ENCODE results near the gene CIB2. TPM values are rescaled to one million over a fixed set of nuclear protein-coding genes. Genes with fewer than 3 reads are reported as not detected.

Gene CIB2
- total RNA-seq, 1 donor from 2014 or later, result 3.7 TPM

- ChIA-PET POLR2A (interaction anchor here (0.7 to 1.5 kb wide), 3 partner anchors 12 to 895 kb away, joined by 3 to 6 read pairs (median 4); no protein-coding TSS in a partner anchor), CTCF (interaction anchor here (0.6 to 1.8 kb wide), 3 partner anchors 11 to 52 kb away, joined by 3 to 5 read pairs (median 3); no protein-coding TSS in a partner anchor)
- ATAC-seq (ENCODE audit: low read depth) (no peak), DNase-seq (no peak)
- Mint-ChIP-seq H3K36me3 (ENCODE audit: low read depth) (peaks cover 13% of the 10 kb centered on the region), H3K4me3 (peak overlapping the region; percentile 52), H3K27me3 (no peaks in the 10 kb centered on the region), H3K9me3 (no peaks in the 10 kb centered on the region), H3K4me1 (peaks cover 76% of the 10 kb centered on the region), H3K27ac (peak overlapping the region; percentile 79)
- intact Hi-C loops (cut with micrococcal nuclease), result loop anchor here (2.0 kb wide), 2 partner anchors 17 to 21 kb away; no protein-coding TSS in a partner anchor
- TF ChIP-seq CTCF (IDR thresholded peaks at IDR 0.05), result no peak
Observed at GRCh38 chr15:78055919-78056713, 75.1 kb downstream of the CIB2 start.

- DNase-seq, result no peak
- Mint-ChIP-seq H3K4me3 (no peak overlapping the region), H3K27me3 (no peaks in the 10 kb centered on the region), H3K4me1 (peaks cover 79% of the 10 kb centered on the region), H3K9me3 (no peaks in the 10 kb centered on the region), H3K36me3 (ENCODE audit: low read depth) (peaks cover 13% of the 10 kb centered on the region), H3K27ac (peak overlapping the region; percentile 79)
- no peak for ATAC-seq (ENCODE audit: low read depth)
- intact Hi-C loops (cut with micrococcal nuclease), result loop anchor here (5.0 kb wide), 2 partner anchors 32 to 38 kb away; no protein-coding TSS in a partner anchor
- no peak for TF ChIP-seq CTCF (IDR thresholded peaks at IDR 0.05)
- POLR2A ChIA-PET, result no interaction called here
- CTCF ChIA-PET, result no interaction called here
Observed at GRCh38 chr15:78054966-78055365, 76.3 kb downstream of the CIB2 start.

Other genes starting within 250 kb of the CIB2 start
- gene TBC1D2B, start 53.7 kb downstream of the CIB2 start, total RNA-seq, result 12.9 and 13.7 TPM in 2 replicates
- gene SH2D7, start 38.9 kb downstream of the CIB2 start, total RNA-seq, result not detected in 2 replicates
- 111 and 124 TPM in 2 replicates for gene IDH3A, start 17.9 kb upstream of the CIB2 start, total RNA-seq
- gene ACSBG1, start 103.1 kb upstream of the CIB2 start, total RNA-seq, result 0.07 and 0.15 TPM in 2 replicates
- gene DNAJA4, start 133.1 kb upstream of the CIB2 start, total RNA-seq, result 18.8 and 22.3 TPM in 2 replicates
- 43.2 and 46.0 TPM in 2 replicates for gene SKIC8, start 168.2 kb upstream of the CIB2 start, total RNA-seq
- gene CRABP1, start 208.9 kb upstream of the CIB2 start, total RNA-seq, result not detected in 2 replicates

Measured in activated B cell treated with CpG ODN at 0.5 μM for 24 hours (primary cell).